ENCODE results near the gene TKTL2. TPM values are rescaled to one million over a fixed set of nuclear protein-coding genes. Genes with fewer than 3 reads are reported as not detected.

Gene TKTL2, protein sequence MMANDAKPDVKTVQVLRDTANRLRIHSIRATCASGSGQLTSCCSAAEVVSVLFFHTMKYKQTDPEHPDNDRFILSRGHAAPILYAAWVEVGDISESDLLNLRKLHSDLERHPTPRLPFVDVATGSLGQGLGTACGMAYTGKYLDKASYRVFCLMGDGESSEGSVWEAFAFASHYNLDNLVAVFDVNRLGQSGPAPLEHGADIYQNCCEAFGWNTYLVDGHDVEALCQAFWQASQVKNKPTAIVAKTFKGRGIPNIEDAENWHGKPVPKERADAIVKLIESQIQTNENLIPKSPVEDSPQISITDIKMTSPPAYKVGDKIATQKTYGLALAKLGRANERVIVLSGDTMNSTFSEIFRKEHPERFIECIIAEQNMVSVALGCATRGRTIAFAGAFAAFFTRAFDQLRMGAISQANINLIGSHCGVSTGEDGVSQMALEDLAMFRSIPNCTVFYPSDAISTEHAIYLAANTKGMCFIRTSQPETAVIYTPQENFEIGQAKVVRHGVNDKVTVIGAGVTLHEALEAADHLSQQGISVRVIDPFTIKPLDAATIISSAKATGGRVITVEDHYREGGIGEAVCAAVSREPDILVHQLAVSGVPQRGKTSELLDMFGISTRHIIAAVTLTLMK
- total RNA-seq = not detected
- long read RNA-seq = 0 reads

DNA sequence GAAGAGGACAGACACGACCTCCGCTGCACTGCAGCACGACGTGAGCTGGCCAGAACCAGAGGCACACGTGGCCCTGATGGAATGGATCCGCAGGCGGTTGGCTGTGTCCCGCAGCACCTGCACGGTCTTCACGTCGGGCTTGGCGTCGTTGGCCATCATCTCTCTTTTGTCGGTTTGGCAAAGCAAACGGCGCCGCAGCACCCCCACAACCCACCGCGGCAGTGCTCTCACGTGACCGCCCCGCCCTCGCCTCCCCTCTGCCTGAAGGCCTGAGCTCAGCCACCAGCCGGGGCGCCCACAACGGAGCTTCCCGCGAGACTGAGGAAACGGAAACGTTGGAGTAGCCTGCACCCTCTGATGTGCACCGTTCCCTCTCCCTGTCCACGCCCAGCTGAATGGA is at the start of gene TKTL2:
Gene TKTL2, minus strand, starts transcription at position 179 of the 400 bp plus-strand sequence. Its CDS starts 20 bp downstream, at position 159.
- no peak for DNase-seq
- no peak for ATAC-seq (ENCODE audit: poor library complexity)
- intact Hi-C loops (cut with DNase I) = no loop called here

- DNase-seq = no peak
- no peak for ATAC-seq (ENCODE audit: poor library complexity)
Observed at GRCh38 chr4:163515198-163515597, 41.6 kb upstream of the TKTL2 start.

DNA sequence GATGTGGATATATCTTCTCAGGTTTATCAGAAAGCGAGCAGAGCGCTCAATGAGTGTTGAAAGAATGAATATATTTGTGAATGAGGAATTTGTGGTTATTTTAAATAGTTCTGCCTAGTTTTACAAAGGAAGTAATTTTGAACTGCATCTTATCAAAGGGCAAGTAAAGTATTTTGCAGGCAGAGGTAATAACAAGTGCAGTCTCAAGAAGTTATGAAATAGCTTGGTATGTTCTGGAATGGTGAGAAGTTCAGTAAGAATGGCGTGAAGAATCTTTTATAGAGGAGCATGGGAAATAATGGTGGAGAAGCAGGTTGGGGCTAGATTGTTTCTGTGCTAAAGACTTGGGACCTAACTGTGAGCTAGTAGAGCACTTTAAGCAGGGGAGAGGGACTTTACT is 31.8 kb upstream of the TKTL2 start:
- ATAC-seq (ENCODE audit: poor library complexity) (no peak), DNase-seq (no peak)
- intact Hi-C loops (cut with DNase I) = no loop called here

More at GRCh38 chr4:163515198-163515597, 41.6 kb upstream of the TKTL2 start:
- intact Hi-C loops (cut with DNase I) = no loop called here

DNA sequence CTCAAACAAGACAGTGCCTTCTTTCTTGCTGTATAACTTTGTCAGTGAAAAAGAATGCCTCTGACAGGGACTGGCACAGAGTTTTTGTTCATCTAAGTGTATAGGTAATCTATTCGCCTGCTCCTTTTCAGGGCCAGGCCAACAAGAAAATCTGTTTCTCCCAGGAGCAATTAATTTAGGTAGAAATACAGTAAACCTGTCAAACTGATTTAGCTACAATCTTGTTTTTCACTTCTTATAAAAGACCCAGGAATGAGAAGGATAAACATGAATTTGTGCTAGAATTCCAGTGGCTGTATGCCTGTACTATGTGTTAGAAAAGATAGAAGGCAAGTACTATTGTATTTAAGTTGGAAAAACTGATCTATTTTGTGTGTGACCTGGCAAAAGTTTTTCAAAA is 27.0 kb upstream of the TKTL2 start:
- intact Hi-C loops (cut with DNase I) = no loop called here
- DNase-seq (no peak), ATAC-seq (ENCODE audit: poor library complexity) (no peak)

DNA sequence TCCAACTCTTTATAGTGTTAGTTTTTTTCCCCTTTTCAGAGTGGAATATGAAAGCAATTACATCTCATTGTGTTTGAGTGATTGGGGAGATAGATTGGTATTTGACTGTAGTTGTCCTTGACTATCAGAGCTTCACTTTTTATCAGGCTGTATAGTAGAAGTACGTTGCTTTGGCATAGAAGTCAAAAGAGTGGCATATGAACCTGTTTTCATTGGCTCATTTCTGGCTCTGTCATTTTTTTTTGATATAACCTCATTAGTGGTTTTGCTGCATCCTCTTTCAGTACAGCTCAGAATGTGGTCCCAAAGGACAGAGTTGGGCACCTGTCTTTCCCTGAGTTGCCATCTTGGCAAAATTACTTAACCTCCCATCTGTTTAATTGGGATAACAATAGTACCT is 22.3 kb upstream of the TKTL2 start:
- no peak for ATAC-seq (ENCODE audit: poor library complexity)
- intact Hi-C loops (cut with DNase I) = no loop called here
- no peak for DNase-seq

- DNase-seq = peak; percentile 90
- intact Hi-C loops (cut with DNase I) = no loop called here
- peak; percentile 98 for ATAC-seq (ENCODE audit: poor library complexity)
Observed at GRCh38 chr4:163494360-163495241, 21.0 kb upstream of the TKTL2 start, which contains the start of gene TMA16. TMA16 (plus strand) TSS chr4:163494690; CDS start chr4:163494802, 112 bp downstream.

DNA sequence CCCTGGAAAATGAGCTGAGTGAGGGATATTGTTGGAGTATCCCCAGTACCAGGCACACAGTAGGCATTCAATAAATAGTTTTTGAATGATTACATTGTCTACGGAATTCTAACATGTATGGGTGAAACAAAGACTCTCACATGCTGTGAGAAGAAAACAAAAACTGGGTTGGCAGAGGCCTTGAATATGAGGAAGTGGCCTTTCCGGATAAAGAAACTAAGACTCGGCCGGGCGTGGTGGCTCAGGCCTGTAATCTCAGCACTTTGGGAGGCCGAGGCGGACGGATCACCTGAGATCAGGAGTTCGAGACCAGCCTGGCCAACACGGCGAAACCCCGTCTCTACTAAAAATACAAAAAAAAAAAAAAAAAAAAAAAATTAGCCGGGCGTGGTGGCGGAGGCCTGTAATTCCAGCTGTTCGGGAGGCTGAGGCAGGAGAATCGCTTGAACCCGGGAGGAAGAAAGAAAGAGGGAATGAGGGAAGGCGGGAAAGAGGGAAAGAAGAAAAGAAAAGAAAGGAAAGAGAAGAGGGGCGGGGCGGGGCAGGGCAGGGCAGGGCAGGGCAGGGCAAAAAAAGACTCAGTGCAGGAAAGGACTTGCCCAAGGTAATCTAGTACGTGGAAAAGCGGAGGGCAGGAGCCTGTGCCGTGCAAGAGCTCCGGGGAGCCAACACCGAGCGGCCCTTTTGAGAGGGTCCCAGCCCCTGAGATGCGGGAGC is 20.2 kb upstream of the TKTL2 start:
- intact Hi-C loops (cut with DNase I) = no loop called here
- ATAC-seq (ENCODE audit: poor library complexity) (no peak), DNase-seq (peak; percentile 63)

DNA sequence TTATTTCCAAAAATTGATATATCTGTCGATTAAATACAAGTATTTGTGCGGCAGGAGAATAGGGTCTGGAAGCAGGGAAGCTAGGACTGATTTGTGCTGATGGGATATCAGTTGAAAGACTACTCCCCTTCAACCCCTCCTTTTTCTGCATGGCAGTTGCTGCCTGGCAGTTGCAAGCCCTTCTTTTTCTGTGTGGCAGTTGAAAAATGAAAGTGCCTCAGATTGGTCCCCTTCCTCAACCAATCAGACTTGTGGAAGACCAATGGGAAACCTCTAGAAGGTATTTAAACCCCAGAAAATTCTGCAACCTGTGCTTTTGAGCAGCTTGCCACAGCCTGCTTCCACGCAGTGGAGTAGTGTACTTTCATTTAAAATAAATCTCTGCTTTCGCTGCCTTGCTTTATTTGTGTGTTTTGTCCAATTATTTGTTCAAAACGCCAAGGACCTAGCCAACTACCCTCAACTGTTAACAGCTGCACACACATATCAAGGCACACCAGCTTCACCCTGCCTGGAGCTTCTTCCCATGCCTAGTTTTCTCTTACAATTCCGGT is 19.5 kb upstream of the TKTL2 start:
- no peak for DNase-seq
- ATAC-seq (ENCODE audit: poor library complexity) = no peak
- intact Hi-C loops (cut with DNase I) = no loop called here

DNA sequence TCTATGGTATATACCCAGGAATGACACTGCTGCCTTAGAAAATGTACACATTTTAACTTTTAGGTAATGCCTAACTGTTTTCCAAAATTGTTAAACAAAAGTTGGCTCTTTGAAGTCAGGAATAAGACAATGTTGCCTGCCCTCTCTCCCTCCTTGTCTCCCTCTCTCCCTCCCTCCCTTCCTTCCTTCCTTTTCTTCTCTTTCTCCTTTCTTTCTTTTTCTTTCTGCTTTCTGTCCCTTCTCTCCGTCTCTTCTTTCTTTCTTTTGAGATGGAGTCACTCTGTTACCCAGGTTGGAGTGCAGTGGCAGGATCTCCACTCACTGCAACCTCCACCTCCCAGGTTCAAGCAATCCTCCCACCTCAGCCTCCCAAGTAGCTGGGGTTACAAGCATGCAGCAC is 16.4 kb upstream of the TKTL2 start:
- DNase-seq = no peak
- no peak for ATAC-seq (ENCODE audit: poor library complexity)
- intact Hi-C loops (cut with DNase I) = no loop called here

DNA sequence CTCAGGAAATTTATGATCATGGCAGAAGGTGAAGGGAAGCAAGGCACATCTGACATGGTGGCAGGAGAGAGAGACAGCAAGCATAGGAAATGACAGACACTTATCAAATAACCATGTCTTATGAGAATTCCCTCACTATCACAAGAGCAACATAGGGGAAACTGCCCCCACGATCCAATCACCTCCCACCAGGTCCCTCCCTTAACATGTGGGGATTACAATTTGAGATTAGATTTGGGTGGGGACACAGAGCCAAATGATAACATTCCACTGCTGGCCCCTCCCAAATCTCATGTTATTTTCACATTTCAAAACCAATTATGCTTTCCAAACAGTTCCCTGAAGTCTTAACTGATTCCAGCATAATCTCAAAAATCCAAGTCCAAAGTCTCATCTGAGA is 12.8 kb upstream of the TKTL2 start:
- intact Hi-C loops (cut with DNase I) = no loop called here
- ATAC-seq (ENCODE audit: poor library complexity) = no peak

DNA sequence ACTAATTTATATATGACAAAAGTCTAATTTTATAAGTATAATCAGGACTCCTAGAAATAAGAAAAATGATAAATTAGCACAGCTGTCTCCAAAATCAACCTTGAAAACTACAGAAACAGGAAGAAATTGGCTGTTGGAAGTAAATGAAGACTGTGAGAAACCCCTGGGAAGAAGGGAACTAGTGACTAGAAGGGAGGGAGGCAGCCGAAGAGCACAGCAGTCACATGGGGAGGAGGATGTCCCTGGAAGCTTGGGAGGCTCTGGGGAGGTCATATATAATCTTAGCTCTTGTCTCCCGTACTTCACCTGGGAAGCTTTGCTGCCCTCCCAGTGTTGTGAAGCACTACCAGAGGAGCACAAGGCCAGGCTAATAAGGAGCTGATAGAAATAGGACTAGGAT is 12.0 kb upstream of the TKTL2 start:
- ATAC-seq (ENCODE audit: poor library complexity) = no peak
- DNase-seq = no peak
- intact Hi-C loops (cut with DNase I) = loop anchor here (2.0 kb wide), 1 partner anchor 63 kb away; no protein-coding TSS in a partner anchor

More for the DNA sequence above, 12.8 kb upstream of the TKTL2 start:
- no peak for DNase-seq

DNA sequence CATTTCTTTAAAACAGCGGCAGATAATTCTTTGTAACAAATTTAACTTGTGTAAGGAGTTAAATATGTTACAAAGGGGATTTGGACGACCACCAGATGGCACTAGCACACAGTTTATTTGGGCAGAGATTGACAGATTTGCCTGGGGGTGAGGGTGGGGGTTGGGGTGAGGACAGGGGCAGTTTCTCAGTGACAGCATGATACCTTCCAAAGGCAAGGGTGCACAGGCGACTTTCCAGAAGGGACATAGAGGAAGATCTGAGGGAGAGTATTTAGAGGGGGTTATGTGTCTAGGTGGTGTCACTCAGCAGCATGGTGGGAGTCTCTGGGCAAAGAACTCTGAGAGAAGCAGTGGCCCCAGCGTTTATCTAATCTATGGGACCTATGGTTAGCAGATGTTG is 11.4 kb upstream of the TKTL2 start:
- DNase-seq (no peak), ATAC-seq (ENCODE audit: poor library complexity) (no peak)
- intact Hi-C loops (cut with DNase I) = loop anchor here (2.0 kb wide), 1 partner anchor 64 kb away; no protein-coding TSS in a partner anchor

GRCh38 chr4:163482190-163482589 is 8.6 kb upstream of the TKTL2 start:
- intact Hi-C loops (cut with DNase I) = no loop called here
- ATAC-seq (ENCODE audit: poor library complexity) (no peak), DNase-seq (no peak)

DNA sequence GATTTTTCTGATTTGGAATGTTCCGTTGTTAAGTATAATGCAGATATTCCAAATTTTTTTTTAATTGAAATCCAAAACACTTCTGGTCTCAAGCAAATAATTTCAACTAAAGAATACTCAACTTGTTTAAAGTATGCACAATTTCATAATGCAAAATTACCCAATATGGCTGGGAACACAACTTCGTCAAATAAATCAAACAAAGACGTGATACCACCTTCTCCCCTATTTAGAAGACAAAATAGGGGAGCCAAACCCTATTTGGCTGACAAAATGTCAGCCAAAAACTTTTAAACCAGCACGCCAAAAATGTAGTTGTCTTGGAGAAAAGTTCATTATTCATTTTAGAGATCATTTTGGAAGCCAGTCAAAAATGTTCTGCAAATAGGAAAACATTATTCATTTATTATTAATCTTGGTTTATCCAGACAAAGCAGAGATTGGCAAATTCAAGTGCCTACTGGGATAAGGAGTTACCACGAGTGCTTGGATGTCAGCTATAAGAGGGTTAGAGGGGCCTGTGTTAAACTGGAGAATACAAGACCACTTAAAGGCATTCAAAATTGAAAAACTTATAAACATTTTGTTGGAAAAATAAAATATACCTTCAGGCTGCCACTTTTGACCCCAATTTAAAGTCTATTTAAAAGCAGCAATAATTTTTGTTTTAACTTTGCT is 3.3 kb upstream of the TKTL2 start:
- intact Hi-C loops (cut with DNase I) = no loop called here
- ATAC-seq (ENCODE audit: poor library complexity) (no peak), DNase-seq (no peak)

- ATAC-seq (ENCODE audit: poor library complexity) (no peak), DNase-seq (no peak)
Observed at GRCh38 chr4:163474027-163474426, 473 bp upstream of the TKTL2 start.

GRCh38 chr4:163473130-163473529 is 424 bp downstream of the TKTL2 start:
- no peak for DNase-seq
- intact Hi-C loops (cut with DNase I) = no loop called here
- no peak for ATAC-seq (ENCODE audit: poor library complexity)

More at GRCh38 chr4:163474027-163474426, 473 bp upstream of the TKTL2 start:
- intact Hi-C loops (cut with DNase I) = no loop called here

- intact Hi-C loops (cut with DNase I) = no loop called here
- no peak for DNase-seq
- no peak for ATAC-seq (ENCODE audit: poor library complexity)
Observed at GRCh38 chr4:163470391-163470790, 3.2 kb downstream of the TKTL2 start.

Data from Right ventricle myocardium superior (tissue), 1 donor.